ENCODE data around the gene IFNL4.

- TF ChIP-seq EZH2 (IDR thresholded peaks at IDR 0.05; ENCODE audit: low read length, missing control alignments) = no peak
- TF ChIP-seq, protein P1, sequence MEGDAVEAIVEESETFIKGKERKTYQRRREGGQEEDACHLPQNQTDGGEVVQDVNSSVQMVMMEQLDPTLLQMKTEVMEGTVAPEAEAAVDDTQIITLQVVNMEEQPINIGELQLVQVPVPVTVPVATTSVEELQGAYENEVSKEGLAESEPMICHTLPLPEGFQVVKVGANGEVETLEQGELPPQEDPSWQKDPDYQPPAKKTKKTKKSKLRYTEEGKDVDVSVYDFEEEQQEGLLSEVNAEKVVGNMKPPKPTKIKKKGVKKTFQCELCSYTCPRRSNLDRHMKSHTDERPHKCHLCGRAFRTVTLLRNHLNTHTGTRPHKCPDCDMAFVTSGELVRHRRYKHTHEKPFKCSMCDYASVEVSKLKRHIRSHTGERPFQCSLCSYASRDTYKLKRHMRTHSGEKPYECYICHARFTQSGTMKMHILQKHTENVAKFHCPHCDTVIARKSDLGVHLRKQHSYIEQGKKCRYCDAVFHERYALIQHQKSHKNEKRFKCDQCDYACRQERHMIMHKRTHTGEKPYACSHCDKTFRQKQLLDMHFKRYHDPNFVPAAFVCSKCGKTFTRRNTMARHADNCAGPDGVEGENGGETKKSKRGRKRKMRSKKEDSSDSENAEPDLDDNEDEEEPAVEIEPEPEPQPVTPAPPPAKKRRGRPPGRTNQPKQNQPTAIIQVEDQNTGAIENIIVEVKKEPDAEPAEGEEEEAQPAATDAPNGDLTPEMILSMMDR (conservative IDR thresholded peaks at IDR 0.05 in 1 of 2, IDR thresholded peaks at IDR 0.05 in 1 of 2; ENCODE audit: low read depth in 1 of 2, low read length in 2 of 2) = no peak
These were observed 3.2 kb upstream of the IFNL4 start for GRCh38 chr19:39251846-39252245.

Measured in fibroblast of lung (primary cell).